Ovary (tissue), 3 donors: ENCODE measurements around the gene TBL1X.

Experiments used
- CTCF ChIP-seq, 3 donors: fragments of 450-650 bp in 2 of 3; fragments of 200-600 bp in 1 of 3; IDR thresholded peaks; one replicate each; pipeline versions ENCODE4 v1.5.1 to v1.8.0; 2016 to 2022; ENCODE audit warnings: antibody characterized with exemption in 3 of 3, mild to moderate bottlenecking in 1 of 3
- EP300 ChIP-seq: sonication (generic); formaldehyde crosslinking; IDR thresholded peaks from one replicate; pipeline ENCODE4 v1.6.1; 2017; ENCODE audit warnings: antibody characterized with exemption
- POLR2A ChIP-seq: fragments of 450-650 bp; IDR thresholded peaks from one replicate; pipeline ENCODE4 v1.6.1; 2017; ENCODE audit warnings: antibody characterized with exemption, mild to moderate bottlenecking, moderate library complexity
- donor health status: DM: no; HTN: no; CAD: no.

- no peak for TF ChIP-seq CTCF (IDR thresholded peaks at IDR 0.05)
- TF ChIP-seq POLR2A, result no peak
- TF ChIP-seq EP300, result no peak
Measured at GRCh38 chrX:9693307-9694001, 228.6 kb downstream of the TBL1X start.
